ENCODE measurements around the gene PGAM5. TPM values are rescaled to one million over a fixed set of nuclear protein-coding genes. Genes with fewer than 3 reads are reported as not detected.
A peak's percentile ranks its signal among the peaks of the same experiment; 100 is the strongest.

The PGAM5 gene
- total and polyA plus RNA-seq, 12 donors = 17.5 to 37.6 (median 31.3) TPM

DNA sequence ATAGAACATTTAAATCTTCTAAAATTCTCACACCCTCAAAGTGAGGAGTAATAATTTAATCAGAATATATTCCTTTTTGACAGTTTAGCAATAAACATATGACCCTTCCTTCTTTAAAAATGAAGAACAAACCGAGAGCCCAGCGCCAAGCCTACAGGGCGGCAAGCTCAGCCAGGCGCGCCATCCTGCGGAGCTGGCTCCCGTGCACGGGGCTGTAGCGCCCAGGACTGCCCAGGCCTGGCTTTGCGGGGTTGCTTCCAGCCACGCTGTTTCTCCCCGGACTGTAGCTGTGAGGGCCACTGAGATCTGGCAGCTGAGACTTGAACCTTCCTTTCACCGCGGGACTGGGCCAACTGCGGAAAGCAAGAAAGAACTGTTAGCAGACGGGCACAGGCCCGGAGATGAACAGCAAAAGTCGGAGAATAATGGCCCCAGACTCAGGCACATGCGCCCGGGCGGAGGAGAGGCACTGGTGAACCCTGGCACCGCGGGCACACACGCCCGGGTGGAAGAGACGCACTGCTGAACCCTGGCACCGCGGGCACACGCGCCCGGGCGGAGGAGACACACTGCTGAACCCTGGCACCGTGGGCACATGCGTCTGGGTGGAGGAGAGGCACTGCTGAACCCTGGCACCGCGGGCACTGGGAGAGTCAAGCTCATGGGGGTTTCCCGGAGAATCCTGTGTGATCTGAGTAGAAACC lies 16.6 kb downstream of the PGAM5 start:
- intact Hi-C loops (cut with DNase I) = no loop called here

DNA sequence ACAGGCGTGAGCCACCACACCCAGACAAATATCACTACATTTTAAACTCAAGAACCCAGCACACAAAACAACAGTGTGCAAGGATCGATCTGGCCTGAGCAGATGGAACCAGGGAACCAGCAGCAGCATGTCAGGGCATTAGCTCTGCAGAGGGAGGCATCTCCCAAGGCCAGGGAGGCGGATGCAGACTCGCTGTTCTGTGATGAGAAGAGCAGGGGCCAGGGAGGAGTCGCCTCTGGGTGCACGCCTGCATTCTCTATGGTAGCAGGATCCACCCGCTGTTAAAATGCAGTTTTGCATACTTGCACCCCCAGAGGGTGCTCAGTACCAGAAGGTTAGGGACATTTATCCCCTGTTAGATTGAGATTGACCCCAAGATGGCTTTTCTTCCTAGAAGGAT lies 17.9 kb downstream of the PGAM5 start:
- Histone ChIP-seq H3K4me3 (no peak overlapping the region), H3K27ac (no peak overlapping the region), H3K36me3 (peaks cover 0 to 96% (median 52%) of the 10 kb centered on the region in 9 donors), H3K27me3 (no peaks in the 10 kb centered on the region), H3K9me3 (no peaks in the 10 kb centered on the region), H3K4me1 (peaks cover 0 to under 1% (median 0%) of the 10 kb centered on the region in 9 donors)
- intact Hi-C loops (cut with DNase I) = no loop called here
- 97% methylated on average over 7 of the region's 7 CpGs for WGBS, 2 donors
- DNase-seq (no peak), ATAC-seq (no peak)
- TF ChIP-seq, protein P1, sequence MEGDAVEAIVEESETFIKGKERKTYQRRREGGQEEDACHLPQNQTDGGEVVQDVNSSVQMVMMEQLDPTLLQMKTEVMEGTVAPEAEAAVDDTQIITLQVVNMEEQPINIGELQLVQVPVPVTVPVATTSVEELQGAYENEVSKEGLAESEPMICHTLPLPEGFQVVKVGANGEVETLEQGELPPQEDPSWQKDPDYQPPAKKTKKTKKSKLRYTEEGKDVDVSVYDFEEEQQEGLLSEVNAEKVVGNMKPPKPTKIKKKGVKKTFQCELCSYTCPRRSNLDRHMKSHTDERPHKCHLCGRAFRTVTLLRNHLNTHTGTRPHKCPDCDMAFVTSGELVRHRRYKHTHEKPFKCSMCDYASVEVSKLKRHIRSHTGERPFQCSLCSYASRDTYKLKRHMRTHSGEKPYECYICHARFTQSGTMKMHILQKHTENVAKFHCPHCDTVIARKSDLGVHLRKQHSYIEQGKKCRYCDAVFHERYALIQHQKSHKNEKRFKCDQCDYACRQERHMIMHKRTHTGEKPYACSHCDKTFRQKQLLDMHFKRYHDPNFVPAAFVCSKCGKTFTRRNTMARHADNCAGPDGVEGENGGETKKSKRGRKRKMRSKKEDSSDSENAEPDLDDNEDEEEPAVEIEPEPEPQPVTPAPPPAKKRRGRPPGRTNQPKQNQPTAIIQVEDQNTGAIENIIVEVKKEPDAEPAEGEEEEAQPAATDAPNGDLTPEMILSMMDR (IDR thresholded peaks at IDR 0.05) = no peak

More for the DNA sequence above, 16.6 kb downstream of the PGAM5 start:
- DNase-seq (no peak), ATAC-seq (peak in 2 of 8 donors; percentile 32 to 36)
- Histone ChIP-seq H3K27ac (no peak overlapping the region), H3K9me3 (no peaks in the 10 kb centered on the region), H3K4me1 (peaks cover 0 to 5% (median 0%) of the 10 kb centered on the region in 9 donors), H3K36me3 (peaks cover 0 to 97% (median 51%) of the 10 kb centered on the region in 9 donors), H3K27me3 (no peaks in the 10 kb centered on the region), H3K4me3 (no peak overlapping the region)
- WGBS, 2 donors = 92 to 94% methylated on average over 37 of the region's 37 CpGs
- TF ChIP-seq, protein P1 (IDR thresholded peaks at IDR 0.05) = no peak

DNA sequence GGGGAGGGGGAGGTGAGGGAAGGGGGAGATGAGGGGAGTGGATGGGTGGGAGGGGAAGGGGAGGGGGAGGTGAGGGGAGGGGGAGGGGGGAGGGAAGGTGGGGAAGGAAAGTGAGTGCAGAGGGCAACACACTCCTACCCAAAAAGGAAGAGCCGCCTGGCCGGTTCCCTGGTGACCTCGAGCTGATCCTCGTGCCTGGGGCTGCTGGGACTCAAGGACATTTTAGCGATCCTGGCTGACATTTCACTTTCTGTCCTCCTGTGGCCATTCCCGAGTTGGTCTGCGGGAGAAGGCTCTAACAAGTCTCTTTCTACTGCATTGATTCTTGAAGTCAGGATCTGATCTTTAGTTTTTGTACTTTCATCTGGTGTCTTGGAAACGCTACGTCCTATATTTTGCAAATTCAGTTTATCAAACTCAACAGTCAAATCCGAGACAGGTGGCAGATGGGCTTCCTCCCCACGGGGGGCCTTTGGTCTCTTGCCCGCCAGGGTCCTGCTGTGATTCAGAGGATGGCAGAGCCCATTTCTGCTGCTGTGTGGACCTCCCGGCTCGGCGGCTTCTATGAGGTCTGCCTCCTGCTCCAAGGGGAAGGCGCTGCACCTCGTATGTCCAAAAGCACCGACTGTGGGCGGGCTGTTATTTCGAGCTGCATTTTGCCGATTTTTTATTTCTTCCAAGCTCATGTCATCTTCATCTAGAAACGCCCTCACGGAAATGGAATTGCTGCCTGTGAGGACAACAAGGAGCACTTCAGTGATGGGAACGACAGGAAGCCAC lies 19.1 kb downstream of the PGAM5 start:
- Histone ChIP-seq H3K9me3 (no peaks in the 10 kb centered on the region), H3K36me3 (peaks cover 0 to 96% (median 64%) of the 10 kb centered on the region in 9 donors), H3K4me1 (no peaks in the 10 kb centered on the region), H3K4me3 (no peak overlapping the region), H3K27me3 (no peaks in the 10 kb centered on the region), H3K27ac (no peak overlapping the region)
- DNase-seq = no peak
- intact Hi-C loops (cut with DNase I) = no loop called here
- no peak for ATAC-seq
- TF ChIP-seq, protein P1 (IDR thresholded peaks at IDR 0.05) = no peak
- 81 to 83% methylated on average over 24 of the region's 24 CpGs for WGBS, 2 donors

DNA sequence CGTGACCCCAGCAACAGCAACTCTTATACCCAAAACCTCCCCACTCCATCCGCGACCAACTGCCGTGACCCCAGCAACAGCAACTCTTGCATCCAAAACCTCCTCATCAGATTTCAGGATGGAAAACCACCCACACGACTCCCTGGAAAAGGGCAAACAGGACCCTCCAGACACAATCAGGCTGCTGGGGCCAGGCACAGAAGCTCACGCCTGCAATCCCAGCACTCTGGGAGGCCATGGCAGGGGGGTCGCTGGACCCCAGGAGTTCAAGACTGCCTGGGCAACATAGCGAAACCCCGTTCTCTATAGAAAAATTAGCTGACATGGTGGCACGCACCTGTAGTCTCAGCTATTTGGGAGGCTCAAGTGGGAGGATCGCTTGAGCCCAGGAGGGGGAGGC lies 19.7 kb downstream of the PGAM5 start:
- DNase-seq (no peak), ATAC-seq (no peak)
- Histone ChIP-seq H3K36me3 (peaks cover 0 to 96% (median 70%) of the 10 kb centered on the region in 9 donors), H3K27ac (no peak overlapping the region), H3K9me3 (no peaks in the 10 kb centered on the region), H3K4me1 (no peaks in the 10 kb centered on the region), H3K4me3 (no peak overlapping the region), H3K27me3 (no peaks in the 10 kb centered on the region)
- TF ChIP-seq, protein P1 (IDR thresholded peaks at IDR 0.05) = no peak
- 95% methylated on average over 11 of the region's 11 CpGs for WGBS, 2 donors
- intact Hi-C loops (cut with DNase I) = no loop called here
